GM23338 (cell line): Measurements from ENCODE around the gene KCND2. TPM values are rescaled to one million over a fixed set of nuclear protein-coding genes. Genes with fewer than 3 reads are reported as not detected.

Experiments used
- ATAC-seq: fragments of 200-7000 bp; cut with Tn5 transposase; 3 replicates; pipeline ENCODE4 v1.9.1; 2020
- DNase-seq: peaks from one replicate; pipeline ENCODE4 v3.0.0-alpha.2; 2015; ENCODE audit warnings: low spot score
- H2AFZ ChIP-seq: fragments of 200-600 bp; sonication (generic); 2 replicates; pipeline ENCODE4 v1.8.0; 2016; ENCODE audit warnings: antibody characterized with exemption, mild to moderate bottlenecking, moderate library complexity
- H3F3A ChIP-seq: fragments of 200-600 bp; sonication (generic); replicated peaks from 2 replicates; pipeline ENCODE4 v1.8.0; 2017; ENCODE audit warnings: antibody characterized with exemption, mixed run types, low read depth
- H3K27ac ChIP-seq: fragments of 200-600 bp; sonication (generic); 2 replicates; pipeline ENCODE4 v1.6.1; 2016; ENCODE audit warnings: low read depth
- H3K27me3 ChIP-seq: fragments of 200-600 bp; sonication (generic); 2 replicates; pipeline ENCODE4 v1.8.0; 2016; ENCODE audit warnings: mild to moderate bottlenecking, mixed run types, moderate library complexity; ENCODE audit not compliant: insufficient read depth
- H3K36me3 ChIP-seq: fragments of 200-600 bp; sonication (generic); 2 replicates; pipeline ENCODE4 v1.8.0; 2016; ENCODE audit warnings: mild to moderate bottlenecking; ENCODE audit not compliant: insufficient read depth
- H3K4me1 ChIP-seq: fragments of 200-600 bp; sonication (generic); 2 replicates; pipeline ENCODE4 v1.8.0; 2016; ENCODE audit warnings: mild to moderate bottlenecking, moderate library complexity; ENCODE audit not compliant: insufficient read depth
- H3K4me2 ChIP-seq: fragments of 200-600 bp; sonication (generic); 2 replicates; pipeline ENCODE4 v1.7.1; 2017; ENCODE audit warnings: mixed run types
- H3K4me3 ChIP-seq: fragments of 200-600 bp; sonication (generic); 2 replicates; pipeline ENCODE4 v1.6.1; 2016; ENCODE audit warnings: mixed run types
- H3K79me2 ChIP-seq: fragments of 200-600 bp; sonication (generic); replicated peaks from 2 replicates; pipeline ENCODE4 v1.8.0; 2017; ENCODE audit warnings: mild to moderate bottlenecking; ENCODE audit not compliant: insufficient read depth
- H3K9me2 ChIP-seq: fragments of 200-600 bp; sonication (generic); 2 replicates; pipeline ENCODE4 v1.8.0; 2017; ENCODE audit not compliant: insufficient read depth
- H4K20me1 ChIP-seq: fragments of 200-600 bp; sonication (generic); replicated peaks from 2 replicates; pipeline ENCODE4 v1.8.0; 2017; ENCODE audit warnings: mild to moderate bottlenecking; ENCODE audit not compliant: insufficient read depth
- H3K27ac Mint-ChIP-seq: 2 replicates; pipeline ENCODE4 v1.8.0; 2020; ENCODE audit warnings: inconsistent platforms, mild to moderate bottlenecking, moderate library complexity, mixed read lengths
- H3K27me3 Mint-ChIP-seq: 3 replicates; pipeline ENCODE4 v1.8.0; 2022; ENCODE audit warnings: low read depth, mild to moderate bottlenecking, moderate library complexity, mixed read lengths, inconsistent platforms; ENCODE audit not compliant: insufficient read depth, poor library complexity
- H3K36me3 Mint-ChIP-seq: 3 replicates; pipeline ENCODE4 v1.8.0; 2021; ENCODE audit warnings: low read depth, mild to moderate bottlenecking, inconsistent platforms, moderate library complexity, mixed read lengths
- H3K4me1 Mint-ChIP-seq: 3 replicates; pipeline ENCODE4 v1.8.0; 2020; ENCODE audit warnings: mild to moderate bottlenecking, inconsistent platforms, mixed read lengths
- H3K4me3 Mint-ChIP-seq: 3 replicates; pipeline ENCODE4 v1.8.0; 2021; ENCODE audit warnings: moderate library complexity, mild to moderate bottlenecking, inconsistent platforms, mixed read lengths
- H3K9me3 Mint-ChIP-seq: 3 replicates; pipeline ENCODE4 v1.8.0; 2020; ENCODE audit warnings: moderate library complexity, mild to moderate bottlenecking, inconsistent platforms, mixed read lengths
- EZH2 ChIP-seq: fragments of 200-600 bp; sonication (generic); IDR thresholded peaks from one replicate; pipeline ENCODE4 v1.8.0; 2017; ENCODE audit warnings: antibody characterized with exemption, mild to moderate bottlenecking, low read depth; ENCODE audit not compliant: unreplicated experiment
- JUNB ChIP-seq: IDR thresholded peaks from one replicate; pipeline ENCODE4 v1.6.1; 2016; ENCODE audit warnings: antibody characterized with exemption; ENCODE audit not compliant: unreplicated experiment
- NANOG ChIP-seq: IDR thresholded peaks from 2 replicates; pipeline ENCODE4 v1.6.1; 2016; ENCODE audit warnings: antibody characterized with exemption, borderline replicate concordance
- ZNF114 ChIP-seq: fragments of 250-450 bp; sonication (Bioruptor Pico); IDR thresholded peaks from 2 replicates; pipeline ENCODE4 v1.5.0; 2020; ENCODE audit warnings: mild to moderate bottlenecking, moderate library complexity
- polyA plus RNA-seq: library from polyadenylated mRNA; unstranded; fragments of >200 nt; fragmentation: Nextera tagmentation; extraction: Ambion mirVana; gene quantifications from 2 replicates; pipeline ENCODE4 v1.2.1, GENCODE V29; 2016
- total RNA-seq: library from RNA; depleted of rRNA; stranded (reverse); fragments of >200 nt; shearing (Covaris generic); gene quantifications from 2 replicates; pipeline ENCODE4 v1.2.3, GENCODE V29; 2014
- TF ChIP-seq, protein P1 (sequence below): fragments of 250-450 bp; sonication (Bioruptor Pico); IDR thresholded peaks from 2 replicates; pipeline ENCODE4 v1.5.0; 2020; ENCODE audit warnings: mild to moderate bottlenecking, moderate library complexity
- TF ChIP-seq, protein P2 (sequence below): IDR thresholded peaks from one replicate; pipeline ENCODE4 v1.6.1; 2018; ENCODE audit warnings: antibody characterized with exemption; ENCODE audit not compliant: unreplicated experiment

The KCND2 gene
- total and polyA plus RNA-seq, 2 experiments from 2014 or later, result 7.1 to 15.6 TPM

DNA sequence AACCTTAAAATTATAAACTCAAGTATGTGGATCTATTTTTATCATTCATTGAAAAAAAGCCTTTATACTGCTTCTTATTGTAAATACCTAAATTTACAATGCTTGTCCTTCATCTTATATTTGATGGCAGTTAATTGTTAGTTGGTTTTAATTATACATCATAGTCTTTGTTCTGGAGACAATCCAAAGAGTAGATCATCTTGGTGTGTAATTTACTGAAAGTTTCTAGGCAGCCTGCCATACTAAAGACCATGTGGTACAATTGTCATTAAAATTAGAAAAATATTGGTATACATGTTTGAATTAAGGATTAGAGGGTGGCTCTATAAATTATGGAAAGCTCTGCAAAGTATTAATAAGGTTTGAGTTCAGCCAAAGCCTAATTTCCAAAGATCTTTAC, 231.4 kb downstream of the KCND2 start (continued):
- TF ChIP-seq, protein P1, sequence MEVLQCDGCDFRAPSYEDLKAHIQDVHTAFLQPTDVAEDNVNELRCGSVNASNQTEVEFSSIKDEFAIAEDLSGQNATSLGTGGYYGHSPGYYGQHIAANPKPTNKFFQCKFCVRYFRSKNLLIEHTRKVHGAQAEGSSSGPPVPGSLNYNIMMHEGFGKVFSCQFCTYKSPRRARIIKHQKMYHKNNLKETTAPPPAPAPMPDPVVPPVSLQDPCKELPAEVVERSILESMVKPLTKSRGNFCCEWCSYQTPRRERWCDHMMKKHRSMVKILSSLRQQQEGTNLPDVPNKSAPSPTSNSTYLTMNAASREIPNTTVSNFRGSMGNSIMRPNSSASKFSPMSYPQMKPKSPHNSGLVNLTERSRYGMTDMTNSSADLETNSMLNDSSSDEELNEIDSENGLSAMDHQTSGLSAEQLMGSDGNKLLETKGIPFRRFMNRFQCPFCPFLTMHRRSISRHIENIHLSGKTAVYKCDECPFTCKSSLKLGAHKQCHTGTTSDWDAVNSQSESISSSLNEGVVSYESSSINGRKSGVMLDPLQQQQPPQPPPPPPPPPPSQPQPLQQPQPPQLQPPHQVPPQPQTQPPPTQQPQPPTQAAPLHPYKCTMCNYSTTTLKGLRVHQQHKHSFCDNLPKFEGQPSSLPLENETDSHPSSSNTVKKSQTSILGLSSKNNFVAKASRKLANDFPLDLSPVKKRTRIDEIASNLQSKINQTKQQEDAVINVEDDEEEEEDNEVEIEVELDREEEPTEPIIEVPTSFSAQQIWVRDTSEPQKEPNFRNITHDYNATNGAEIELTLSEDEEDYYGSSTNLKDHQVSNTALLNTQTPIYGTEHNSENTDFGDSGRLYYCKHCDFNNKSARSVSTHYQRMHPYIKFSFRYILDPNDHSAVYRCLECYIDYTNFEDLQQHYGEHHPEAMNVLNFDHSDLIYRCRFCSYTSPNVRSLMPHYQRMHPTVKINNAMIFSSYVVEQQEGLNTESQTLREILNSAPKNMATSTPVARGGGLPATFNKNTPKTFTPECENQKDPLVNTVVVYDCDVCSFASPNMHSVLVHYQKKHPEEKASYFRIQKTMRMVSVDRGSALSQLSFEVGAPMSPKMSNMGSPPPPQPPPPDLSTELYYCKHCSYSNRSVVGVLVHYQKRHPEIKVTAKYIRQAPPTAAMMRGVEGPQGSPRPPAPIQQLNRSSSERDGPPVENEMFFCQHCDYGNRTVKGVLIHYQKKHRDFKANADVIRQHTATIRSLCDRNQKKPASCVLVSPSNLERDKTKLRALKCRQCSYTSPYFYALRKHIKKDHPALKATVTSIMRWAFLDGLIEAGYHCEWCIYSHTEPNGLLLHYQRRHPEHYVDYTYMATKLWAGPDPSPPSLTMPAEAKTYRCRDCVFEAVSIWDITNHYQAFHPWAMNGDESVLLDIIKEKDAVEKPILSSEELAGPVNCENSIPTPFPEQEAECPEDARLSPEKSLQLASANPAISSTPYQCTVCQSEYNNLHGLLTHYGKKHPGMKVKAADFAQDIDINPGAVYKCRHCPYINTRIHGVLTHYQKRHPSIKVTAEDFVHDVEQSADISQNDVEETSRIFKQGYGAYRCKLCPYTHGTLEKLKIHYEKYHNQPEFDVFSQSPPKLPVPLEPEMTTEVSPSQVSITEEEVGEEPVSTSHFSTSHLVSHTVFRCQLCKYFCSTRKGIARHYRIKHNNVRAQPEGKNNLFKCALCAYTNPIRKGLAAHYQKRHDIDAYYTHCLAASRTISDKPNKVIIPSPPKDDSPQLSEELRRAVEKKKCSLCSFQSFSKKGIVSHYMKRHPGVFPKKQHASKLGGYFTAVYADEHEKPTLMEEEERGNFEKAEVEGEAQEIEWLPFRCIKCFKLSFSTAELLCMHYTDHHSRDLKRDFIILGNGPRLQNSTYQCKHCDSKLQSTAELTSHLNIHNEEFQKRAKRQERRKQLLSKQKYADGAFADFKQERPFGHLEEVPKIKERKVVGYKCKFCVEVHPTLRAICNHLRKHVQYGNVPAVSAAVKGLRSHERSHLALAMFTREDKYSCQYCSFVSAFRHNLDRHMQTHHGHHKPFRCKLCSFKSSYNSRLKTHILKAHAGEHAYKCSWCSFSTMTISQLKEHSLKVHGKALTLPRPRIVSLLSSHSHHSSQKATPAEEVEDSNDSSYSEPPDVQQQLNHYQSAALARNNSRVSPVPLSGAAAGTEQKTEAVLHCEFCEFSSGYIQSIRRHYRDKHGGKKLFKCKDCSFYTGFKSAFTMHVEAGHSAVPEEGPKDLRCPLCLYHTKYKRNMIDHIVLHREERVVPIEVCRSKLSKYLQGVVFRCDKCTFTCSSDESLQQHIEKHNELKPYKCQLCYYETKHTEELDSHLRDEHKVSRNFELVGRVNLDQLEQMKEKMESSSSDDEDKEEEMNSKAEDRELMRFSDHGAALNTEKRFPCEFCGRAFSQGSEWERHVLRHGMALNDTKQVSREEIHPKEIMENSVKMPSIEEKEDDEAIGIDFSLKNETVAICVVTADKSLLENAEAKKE (CRISPR knock-in tag), result no peak
- TF ChIP-seq ZNF114 (CRISPR knock-in tag), result no peak
- TF ChIP-seq EZH2, result no peak
- TF ChIP-seq, protein P2, sequence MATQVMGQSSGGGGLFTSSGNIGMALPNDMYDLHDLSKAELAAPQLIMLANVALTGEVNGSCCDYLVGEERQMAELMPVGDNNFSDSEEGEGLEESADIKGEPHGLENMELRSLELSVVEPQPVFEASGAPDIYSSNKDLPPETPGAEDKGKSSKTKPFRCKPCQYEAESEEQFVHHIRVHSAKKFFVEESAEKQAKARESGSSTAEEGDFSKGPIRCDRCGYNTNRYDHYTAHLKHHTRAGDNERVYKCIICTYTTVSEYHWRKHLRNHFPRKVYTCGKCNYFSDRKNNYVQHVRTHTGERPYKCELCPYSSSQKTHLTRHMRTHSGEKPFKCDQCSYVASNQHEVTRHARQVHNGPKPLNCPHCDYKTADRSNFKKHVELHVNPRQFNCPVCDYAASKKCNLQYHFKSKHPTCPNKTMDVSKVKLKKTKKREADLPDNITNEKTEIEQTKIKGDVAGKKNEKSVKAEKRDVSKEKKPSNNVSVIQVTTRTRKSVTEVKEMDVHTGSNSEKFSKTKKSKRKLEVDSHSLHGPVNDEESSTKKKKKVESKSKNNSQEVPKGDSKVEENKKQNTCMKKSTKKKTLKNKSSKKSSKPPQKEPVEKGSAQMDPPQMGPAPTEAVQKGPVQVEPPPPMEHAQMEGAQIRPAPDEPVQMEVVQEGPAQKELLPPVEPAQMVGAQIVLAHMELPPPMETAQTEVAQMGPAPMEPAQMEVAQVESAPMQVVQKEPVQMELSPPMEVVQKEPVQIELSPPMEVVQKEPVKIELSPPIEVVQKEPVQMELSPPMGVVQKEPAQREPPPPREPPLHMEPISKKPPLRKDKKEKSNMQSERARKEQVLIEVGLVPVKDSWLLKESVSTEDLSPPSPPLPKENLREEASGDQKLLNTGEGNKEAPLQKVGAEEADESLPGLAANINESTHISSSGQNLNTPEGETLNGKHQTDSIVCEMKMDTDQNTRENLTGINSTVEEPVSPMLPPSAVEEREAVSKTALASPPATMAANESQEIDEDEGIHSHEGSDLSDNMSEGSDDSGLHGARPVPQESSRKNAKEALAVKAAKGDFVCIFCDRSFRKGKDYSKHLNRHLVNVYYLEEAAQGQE, result no peak

DNA sequence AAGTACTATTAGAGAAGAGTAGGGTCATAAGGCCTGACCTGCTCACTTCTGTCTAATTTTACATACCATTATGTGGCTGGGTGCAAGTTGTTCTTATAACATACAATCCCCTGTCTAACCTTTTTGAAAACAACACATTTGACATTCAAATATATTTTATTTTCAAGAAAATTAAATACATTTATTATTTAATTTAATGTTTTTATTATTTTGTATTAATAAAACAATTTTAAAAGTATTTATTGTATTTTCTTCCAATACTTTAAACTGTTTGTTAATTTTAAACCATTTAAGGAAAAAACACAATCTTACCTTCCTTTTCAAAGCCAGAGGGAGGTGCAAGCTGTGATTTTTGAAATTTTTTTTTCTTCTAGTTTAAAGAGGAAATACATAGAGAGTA, 232.8 kb downstream of the KCND2 start:
- no peaks in the 10 kb centered on the region for H3K9me2 ChIP-seq
- no peak overlapping the region for H3K4me3 ChIP-seq
- H3K27ac Mint-ChIP-seq, result 0 out of 2 replicates have a peak overlapping the region, but pooled peaks have one; percentile 12
- no peak overlapping the region for H2AFZ ChIP-seq
- no peaks in the 10 kb centered on the region for H3F3A ChIP-seq
- H4K20me1 ChIP-seq, result no peaks in the 10 kb centered on the region
- peaks cover 34% of the 10 kb centered on the region for H3K4me1 ChIP-seq
- H3K36me3 ChIP-seq, result no peaks in the 10 kb centered on the region
- no peak for DNase-seq
- no peaks in the 10 kb centered on the region for H3K79me2 ChIP-seq
- no peaks in the 10 kb centered on the region for H3K9me3 Mint-ChIP-seq
- H3K4me3 Mint-ChIP-seq, result no peak overlapping the region
- no peaks in the 10 kb centered on the region for H3K27me3 Mint-ChIP-seq
- H3K27ac ChIP-seq, result no peak overlapping the region
- ATAC-seq, result no peak
- H3K27me3 ChIP-seq, result no peaks in the 10 kb centered on the region
- no peaks in the 10 kb centered on the region for H3K36me3 Mint-ChIP-seq
- H3K4me1 Mint-ChIP-seq, result peaks cover 37% of the 10 kb centered on the region
- H3K4me2 ChIP-seq, result no peak overlapping the region
- no peak for TF ChIP-seq JUNB
- no peak for TF ChIP-seq NANOG
- TF ChIP-seq, protein P2, result no peak
